ENCODE measurements around the gene SMOC2. TPM values are rescaled to one million over a fixed set of nuclear protein-coding genes. Genes with fewer than 3 reads are reported as not detected.
A peak's percentile ranks its signal among the peaks of the same experiment; 100 is the strongest.

The SMOC2 gene
- total RNA-seq, 1 donor from 2014 or later: 14.4 TPM

- intact Hi-C loops (cut with micrococcal nuclease): no loop called here
- Histone ChIP-seq H3K36me3 (no peaks in the 10 kb centered on the region), H3K4me3 (no peak overlapping the region), H3K27ac (replicated peaks) (no peak overlapping the region), H3K4me1 (no peaks in the 10 kb centered on the region), H3K27me3 (ENCODE audit: low read depth) (peaks cover 18% of the 10 kb centered on the region), H3K9me3 (replicated peaks) (no peaks in the 10 kb centered on the region)
- TF ChIP-seq CTCF (IDR thresholded peaks at IDR 0.05; ENCODE audit: borderline replicate concordance): no peak
- no peak for DNase-seq
These were observed 32.4 kb upstream of the SMOC2 start for GRCh38 chr6:168408504-168409136.

- DNase-seq: no peak
- no peaks in the 10 kb centered on the region for H3K36me3 ChIP-seq
- intact Hi-C loops (cut with micrococcal nuclease): no loop called here
- peak overlapping the region; percentile 19 for H3K27ac ChIP-seq (replicated peaks)
- no peak overlapping the region for H3K4me3 ChIP-seq
- TF ChIP-seq CTCF (IDR thresholded peaks at IDR 0.05; ENCODE audit: borderline replicate concordance): no peak
- peaks cover 31% of the 10 kb centered on the region for H3K27me3 ChIP-seq (ENCODE audit: low read depth)
- peaks cover 3% of the 10 kb centered on the region for H3K4me1 ChIP-seq
- no peaks in the 10 kb centered on the region for H3K9me3 ChIP-seq (replicated peaks)
These were observed 30.9 kb upstream of the SMOC2 start for GRCh38 chr6:168410035-168410434.

GRCh38 chr6:168410554-168411011, 30.4 kb upstream of the SMOC2 start:
- TF ChIP-seq CTCF (IDR thresholded peaks at IDR 0.05; ENCODE audit: borderline replicate concordance): no peak
- Histone ChIP-seq H3K4me3 (no peak overlapping the region), H3K4me1 (peaks cover 7% of the 10 kb centered on the region), H3K27ac (replicated peaks) (peak overlapping the region; percentile 19), H3K9me3 (replicated peaks) (no peaks in the 10 kb centered on the region), H3K36me3 (no peaks in the 10 kb centered on the region), H3K27me3 (ENCODE audit: low read depth) (peaks cover 37% of the 10 kb centered on the region)
- intact Hi-C loops (cut with micrococcal nuclease): no loop called here
- DNase-seq: no peak

- Histone ChIP-seq H3K27me3 (ENCODE audit: low read depth) (peaks cover 42% of the 10 kb centered on the region), H3K4me3 (no peak overlapping the region), H3K4me1 (peaks cover 11% of the 10 kb centered on the region), H3K9me3 (replicated peaks) (no peaks in the 10 kb centered on the region), H3K36me3 (no peaks in the 10 kb centered on the region), H3K27ac (replicated peaks) (no peak overlapping the region)
- intact Hi-C loops (cut with micrococcal nuclease): no loop called here
- no peak for TF ChIP-seq CTCF (IDR thresholded peaks at IDR 0.05; ENCODE audit: borderline replicate concordance)
- DNase-seq: no peak
These were observed 29.9 kb upstream of the SMOC2 start for GRCh38 chr6:168411130-168411529.

GRCh38 chr6:168411793-168412192, 29.2 kb upstream of the SMOC2 start:
- Histone ChIP-seq H3K36me3 (no peaks in the 10 kb centered on the region), H3K27ac (replicated peaks) (no peak overlapping the region), H3K9me3 (replicated peaks) (no peaks in the 10 kb centered on the region), H3K4me3 (no peak overlapping the region), H3K4me1 (peaks cover 11% of the 10 kb centered on the region), H3K27me3 (ENCODE audit: low read depth) (peaks cover 40% of the 10 kb centered on the region)
- no peak for TF ChIP-seq CTCF (IDR thresholded peaks at IDR 0.05; ENCODE audit: borderline replicate concordance)
- intact Hi-C loops (cut with micrococcal nuclease): no loop called here
- no peak for DNase-seq
